PC-3 (cell line): ENCODE measurements around the gene FRRS1L. TPM values are rescaled to one million over a fixed set of nuclear protein-coding genes. Genes with fewer than 3 reads are reported as not detected.
A peak's percentile ranks its signal among the peaks of the same experiment; 100 is the strongest.

ENCODE experiments used
- ATAC-seq: fragments of 200-7000 bp; cut with Tn5 transposase; 2 replicates; pipeline ENCODE4 v1.9.1; 2020; ENCODE audit warnings: mild to moderate bottlenecking, moderate library complexity
- BruUV-seq: library from RNA; stranded (reverse); fragments of 400-500 nt; replicated peaks from 2 replicates; lab custom pipeline; 2021; lab: Mats Ljungman, UMichigan
- CTCF ChIA-PET: fragments of 300-600 bp; sonication (Branson Sonifier 250); formaldehyde crosslinking; loops from one replicate; lab custom pipeline; 2022; ENCODE audit warnings: antibody characterized with exemption; lab: Charles Lee
- POLR2A ChIA-PET: fragments of 300-600 bp; sonication (Branson Sonifier 250); formaldehyde crosslinking; loops from one replicate; lab custom pipeline; 2022; ENCODE audit warnings: antibody characterized with exemption; ENCODE audit not compliant: unreplicated experiment; lab: Charles Lee
- DNase-seq: peaks from one replicate; pipeline ENCODE4 v3.0.0-alpha.2; 2015
- H2AFZ ChIP-seq: fragments of 300-600 bp; sonication (generic); 2 replicates; pipeline ENCODE4 v1.6.0; 2016; ENCODE audit warnings: antibody characterized with exemption, low read length
- H3F3A ChIP-seq: fragments of 300-600 bp; sonication (generic); one replicate; pipeline ENCODE4 v1.6.0; 2017; ENCODE audit warnings: antibody characterized with exemption, low read length, control low read depth, mild to moderate bottlenecking; ENCODE audit not compliant: unreplicated experiment
- H3K27ac ChIP-seq: fragments of 300-600 bp; sonication (generic); 2 replicates; pipeline ENCODE4 v1.5.1; 2016; ENCODE audit warnings: mild to moderate bottlenecking, low read length
- H3K27me3 ChIP-seq: fragments of 300-600 bp; sonication (generic); 2 replicates; pipeline ENCODE4 v1.6.1; 2016; ENCODE audit warnings: low read length, mixed read lengths
- H3K36me3 ChIP-seq: fragments of 300-600 bp; sonication (generic); 2 replicates; pipeline ENCODE4 v1.6.1; 2016; ENCODE audit warnings: low read depth, mixed run types, low read length, mixed read lengths
- H3K4me1 ChIP-seq: fragments of 300-600 bp; sonication (generic); 2 replicates; pipeline ENCODE4 v1.5.1; 2016; ENCODE audit warnings: low read length; ENCODE audit not compliant: insufficient read depth
- H3K4me2 ChIP-seq: fragments of 300-600 bp; sonication (generic); 2 replicates; pipeline ENCODE4 v1.6.0; 2016; ENCODE audit warnings: low read length
- H3K4me3 ChIP-seq: fragments of 300-600 bp; sonication (generic); 2 replicates; pipeline ENCODE4 v1.5.1; 2016; ENCODE audit warnings: mild to moderate bottlenecking, low read length, mixed read lengths
- H3K79me2 ChIP-seq: fragments of 300-600 bp; sonication (generic); 2 replicates; pipeline ENCODE4 v1.6.1; 2017; ENCODE audit warnings: low read length, mixed read lengths
- H3K9ac ChIP-seq: fragments of 300-600 bp; sonication (generic); 2 replicates; pipeline ENCODE4 v1.6.0; 2016; ENCODE audit warnings: mild to moderate bottlenecking, low read length
- H3K9me2 ChIP-seq: fragments of 300-600 bp; sonication (generic); replicated peaks from 2 replicates; pipeline ENCODE4 v1.6.1; 2016; ENCODE audit warnings: mixed run types, low read length, mixed read lengths
- H3K9me3 ChIP-seq: fragments of 300-600 bp; sonication (generic); 2 replicates; pipeline ENCODE4 v1.6.1; 2016; ENCODE audit warnings: low read length, mixed read lengths
- H4K20me1 ChIP-seq: fragments of 300-600 bp; sonication (generic); 2 replicates; pipeline ENCODE4 v1.6.1; 2016; ENCODE audit warnings: low read length, mixed read lengths
- CTCF ChIP-seq: fragments of 300-600 bp; sonication (generic); conservative IDR thresholded peaks from 2 replicates; pipeline ENCODE4 v1.5.1; 2017; ENCODE audit warnings: antibody characterized with exemption, low read depth, mild to moderate bottlenecking, low read length
- EZH2 ChIP-seq: fragments of 300-600 bp; sonication (generic); IDR thresholded peaks from one replicate; pipeline ENCODE4 v1.6.1; 2017; ENCODE audit warnings: antibody characterized with exemption, mild to moderate bottlenecking, low read length; ENCODE audit not compliant: unreplicated experiment
- EZH2phosphoT487 ChIP-seq: fragments of 300-600 bp; sonication (generic); IDR thresholded peaks from 2 replicates; pipeline ENCODE4 v1.6.1; 2018; ENCODE audit warnings: mild to moderate bottlenecking, antibody characterized with exemption, low read length, borderline replicate concordance
- intact Hi-C: fragments of 100-400 bp; cut with micrococcal nuclease; formaldehyde crosslinking; loops from 2 replicates; pipeline ENCODE4 v1.9.0; 2023
- total RNA-seq: library from RNA; depleted of rRNA; stranded (reverse); fragments of >200 nt; gene quantifications from 2 replicates; pipeline ENCODE4 v1.2.3, GENCODE V29; 2014

FRRS1L gene
- total RNA-seq, 1 experiment from 2014 or later: not detected

DNA sequence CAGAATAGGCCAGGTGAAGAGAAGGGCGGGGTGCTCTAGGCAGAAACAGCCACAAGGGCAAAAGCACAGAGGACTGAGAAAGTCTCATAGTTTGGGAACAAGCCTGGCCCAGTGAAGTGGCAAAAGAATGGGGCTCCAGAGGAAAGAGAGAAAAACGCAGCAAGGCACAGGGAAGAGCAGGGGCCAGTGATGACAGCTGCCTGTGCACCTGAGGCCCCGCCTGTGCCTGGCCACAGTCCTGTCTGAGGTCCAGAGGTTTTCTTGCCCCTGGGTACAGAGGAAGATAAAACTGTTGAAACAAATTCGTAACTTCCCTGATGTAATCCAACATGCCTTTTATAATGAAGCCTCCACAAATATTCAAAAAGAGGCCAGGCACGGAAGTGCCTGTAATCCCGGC, 22.0 kb downstream of the FRRS1L start:
- H3K9me3 ChIP-seq: no peaks in the 10 kb centered on the region
- 0 out of 2 replicates have a peak, but pooled peaks cover 5% of the 10 kb centered on the region for H3K4me1 ChIP-seq
- H3K36me3 ChIP-seq: no peaks in the 10 kb centered on the region
- H4K20me1 ChIP-seq: no peaks in the 10 kb centered on the region
- H3K27ac ChIP-seq: no peak overlapping the region
- no peaks in the 10 kb centered on the region for H3K27me3 ChIP-seq
- no peak overlapping the region for H3K4me2 ChIP-seq
- TF ChIP-seq EZH2phosphoT487 (no peak), CTCF (no peak), EZH2 (no peak)
- no peak for ATAC-seq
- H3F3A ChIP-seq: no peaks in the 10 kb centered on the region
- H3K79me2 ChIP-seq: no peaks in the 10 kb centered on the region
- intact Hi-C loops: no loop called here
- no peaks in the 10 kb centered on the region for H3K9me2 ChIP-seq
- CTCF ChIA-PET: no interaction called here
- no peak overlapping the region for H3K9ac ChIP-seq
- no TSS peak for BruUV-seq
- H3K4me3 ChIP-seq: no peak overlapping the region
- no peak for DNase-seq
- no peak overlapping the region for H2AFZ ChIP-seq
- POLR2A ChIA-PET: no interaction called here

GRCh38 chr9:109143881-109144562, 23.0 kb downstream of the FRRS1L start:
- no peak overlapping the region for H3K4me3 ChIP-seq
- no peak overlapping the region for H3K4me2 ChIP-seq
- H3K4me1 ChIP-seq: 0 out of 2 replicates have a peak, but pooled peaks cover 5% of the 10 kb centered on the region
- H4K20me1 ChIP-seq: no peaks in the 10 kb centered on the region
- no peaks in the 10 kb centered on the region for H3K36me3 ChIP-seq
- BruUV-seq: no TSS peak
- no peaks in the 10 kb centered on the region for H3K27me3 ChIP-seq
- intact Hi-C loops: no loop called here
- no peaks in the 10 kb centered on the region for H3K9me3 ChIP-seq
- ChIA-PET CTCF (no interaction called here), POLR2A (no interaction called here)
- 0 out of 2 replicates have a peak overlapping the region, but pooled peaks have one; percentile 43 for H2AFZ ChIP-seq
- no peaks in the 10 kb centered on the region for H3K79me2 ChIP-seq
- H3K27ac ChIP-seq: no peak overlapping the region
- H3F3A ChIP-seq: no peaks in the 10 kb centered on the region
- TF ChIP-seq EZH2phosphoT487 (no peak), CTCF (peak; percentile 47)
- DNase-seq (peak; percentile 61), ATAC-seq (peak; percentile 84; the same call in 1 of the 2 replicates)
- no peak overlapping the region for H3K9ac ChIP-seq
- H3K9me2 ChIP-seq: no peaks in the 10 kb centered on the region

DNA sequence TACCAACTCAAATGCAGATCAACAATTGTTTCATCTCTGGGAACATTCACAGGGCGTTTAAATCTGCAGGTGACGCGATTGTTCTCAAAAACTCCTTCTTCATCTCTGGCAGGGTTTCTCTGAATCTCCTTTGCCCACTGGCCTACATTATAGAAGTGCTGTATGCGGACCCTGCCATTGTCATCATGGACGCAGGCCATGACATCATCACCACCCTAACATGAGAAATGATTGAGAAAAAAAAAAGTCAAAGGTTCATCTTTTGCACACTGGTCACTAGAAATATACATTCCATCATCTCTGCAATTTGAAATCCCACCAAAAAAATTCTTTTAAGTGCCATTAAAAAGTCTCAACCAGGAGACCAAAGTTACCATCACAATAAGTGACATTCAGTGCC, 25.7 kb downstream of the FRRS1L start:
- ATAC-seq: no peak
- TF ChIP-seq CTCF: no peak
- TF ChIP-seq EZH2: no peak
- no peak for TF ChIP-seq EZH2phosphoT487

More for the DNA sequence above, 25.7 kb downstream of the FRRS1L start:
- H3K4me3 ChIP-seq: no peak overlapping the region
- intact Hi-C loops: no loop called here
- H3K4me1 ChIP-seq: 0 out of 2 replicates have a peak, but pooled peaks cover 5% of the 10 kb centered on the region
- ChIA-PET CTCF (no interaction called here), POLR2A (no interaction called here)
- H3K9ac ChIP-seq: no peak overlapping the region
- H3F3A ChIP-seq: no peaks in the 10 kb centered on the region
- no peaks in the 10 kb centered on the region for H3K36me3 ChIP-seq
- no peaks in the 10 kb centered on the region for H3K79me2 ChIP-seq
- no peak overlapping the region for H2AFZ ChIP-seq
- no peaks in the 10 kb centered on the region for H4K20me1 ChIP-seq
- BruUV-seq: no TSS peak
- no peak overlapping the region for H3K27ac ChIP-seq
- no peaks in the 10 kb centered on the region for H3K9me2 ChIP-seq
- no peaks in the 10 kb centered on the region for H3K27me3 ChIP-seq
- no peaks in the 10 kb centered on the region for H3K9me3 ChIP-seq
- H3K4me2 ChIP-seq: no peak overlapping the region
- DNase-seq: no peak
